ENCODE results near the gene GATAD2A. TPM values are rescaled to one million over a fixed set of nuclear protein-coding genes. Genes with fewer than 3 reads are reported as not detected.

GATAD2A gene
- total and polyA plus RNA-seq, 2 of the 13 experiments (the other 11 are each of a cell fraction or from before 2014, with no cell fraction given), result 16.8 to 28.6 TPM

DNA sequence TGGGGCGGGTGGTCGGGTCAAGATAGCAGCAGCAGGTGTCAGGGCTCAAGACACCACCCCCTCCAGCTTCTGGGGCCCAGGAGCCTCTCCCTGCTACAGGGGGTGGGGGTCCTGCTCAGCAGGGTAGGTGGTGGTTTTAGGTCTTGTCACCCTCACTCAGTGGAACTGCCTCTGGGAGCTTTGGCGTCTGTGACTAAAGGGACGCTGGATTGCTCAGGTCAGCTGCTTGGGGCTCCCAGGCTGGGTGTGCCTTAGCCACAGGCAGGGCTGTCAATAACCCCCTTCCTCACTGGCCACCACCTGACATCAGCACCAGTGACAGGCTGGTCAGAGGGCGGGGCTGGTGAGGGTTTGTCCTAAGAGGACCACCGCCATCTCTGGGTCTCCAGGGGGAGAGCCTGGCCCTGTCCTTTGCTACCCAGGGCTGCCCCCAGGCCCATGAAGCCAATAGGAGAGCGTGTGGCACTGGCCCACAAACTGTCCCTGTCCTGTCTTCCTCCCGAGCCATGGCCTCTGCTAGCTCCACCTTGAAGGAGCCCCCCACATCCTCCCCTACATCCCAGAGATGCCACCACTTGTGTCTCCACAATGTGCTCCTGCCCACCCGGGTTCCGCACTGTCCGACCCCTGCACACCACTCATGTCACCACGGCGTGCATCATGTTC, 48.4 kb upstream of the GATAD2A start:
- FAIRE-seq (no peak), ATAC-seq (no peak), DNase-seq (ENCODE audit: low spot score) (no peak)
- H4K20me1 ChIP-seq (ENCODE audit: insufficient read depth, low read length), result no peaks in the 10 kb centered on the region
- TF ChIP-seq AGO2 (optimal IDR thresholded peaks at IDR 0.05; ENCODE audit: low read depth, low read length), result peak; percentile 72
- TF ChIP-seq ISX (CRISPR knock-in tag; conservative IDR thresholded peaks at IDR 0.05), result no peak
- no peaks in the 10 kb centered on the region for H3K9me3 ChIP-seq (ENCODE audit: low read length)
- intact Hi-C loops (cut with micrococcal nuclease; ENCODE audit: unreplicated experiment) (no loop called here), in situ Hi-C loops (cut with HindIII; ENCODE audit: extremely low pct_ligation_motif_present, low pct_unique_long_range_greater_than_20kb) (no loop called here)
- H3K4me3 ChIP-seq (replicated peaks in 1 of 3; ENCODE audit: insufficient read depth in 1 of 3, low read depth in 2 of 3, low read length in 3 of 3), result no peak overlapping the region
- H3K36me3 ChIP-seq (replicated peaks in 1 of 2; ENCODE audit: control insufficient read depth in 1 of 2, insufficient read depth in 2 of 2, low read length in 2 of 2), result peaks cover 23 to 39% of the 10 kb centered on the region in 2 experiments; a peak in 4 of 5 replicates
- no peak overlapping the region for H2AFZ ChIP-seq (ENCODE audit: low read length)
- no peak overlapping the region for H3K4me2 ChIP-seq (ENCODE audit: low read depth, low read length)
- WGBS (ENCODE audit: low lambda C conversion rate), result 97% methylated on average over 5 of the region's 13 CpGs
- no peaks in the 10 kb centered on the region for H3K27me3 ChIP-seq (ENCODE audit: control insufficient read depth in 1 of 2, insufficient read depth in 2 of 2, low read length in 2 of 2)
- H3K27ac ChIP-seq (ENCODE audit: extremely low read length, insufficient read depth, low read length), result no peak overlapping the region
- peaks cover 13% of the 10 kb centered on the region; the same call in 1 of the 2 replicates for H3K4me1 ChIP-seq (ENCODE audit: insufficient read depth, low read length)
- ChIA-PET POLR2A (no interaction called here), CTCF (ENCODE audit: low intra/inter-chr PET ratio, low total read pairs) (no interaction called here)
- no peaks in the 10 kb centered on the region for H3K79me2 ChIP-seq (ENCODE audit: insufficient read depth, low read length)
- BruUV-seq (replicated peaks), result no TSS peak
- H3K9ac ChIP-seq (ENCODE audit: insufficient read depth, low read depth, low read length), result no peak overlapping the region

DNA sequence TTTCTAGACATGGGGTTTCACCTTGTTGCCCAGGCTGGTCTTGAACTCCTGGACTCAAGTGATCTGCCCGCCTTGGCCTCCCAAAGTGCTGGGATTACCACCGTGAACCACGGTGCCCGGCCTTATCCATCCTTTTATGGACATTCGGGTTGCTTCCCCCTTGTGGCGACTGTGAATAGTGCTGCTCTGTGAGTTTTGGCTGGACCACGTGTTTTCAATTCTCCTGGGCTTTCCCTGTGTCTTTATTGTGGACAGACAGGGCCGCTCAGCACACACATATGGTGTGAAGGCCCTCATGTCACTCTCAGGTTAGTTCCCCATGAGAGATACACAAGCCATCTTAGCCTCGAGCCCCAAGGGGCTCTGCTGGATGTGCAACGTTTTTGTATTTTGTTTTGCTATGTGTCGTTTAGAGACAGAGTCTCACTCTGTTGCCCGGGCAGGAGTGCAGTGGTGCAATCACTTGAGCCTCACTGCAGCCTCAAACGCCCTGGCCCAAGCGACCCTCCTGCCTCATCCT, 44.3 kb upstream of the GATAD2A start:
- Histone ChIP-seq H3K9me3 (ENCODE audit: low read length) (no peaks in the 10 kb centered on the region), H3K36me3 (replicated peaks in 1 of 2; ENCODE audit: control insufficient read depth in 1 of 2, insufficient read depth in 2 of 2, low read length in 2 of 2) (peaks cover 1 to 3% of the 10 kb centered on the region in 2 experiments; a peak in 2 of 5 replicates), H3K9ac (ENCODE audit: insufficient read depth, low read depth, low read length) (no peak overlapping the region; the same call in 1 of the 2 replicates), H2AFZ (ENCODE audit: low read length) (peak overlapping the region; percentile 77), H3K27me3 (ENCODE audit: control insufficient read depth in 1 of 2, insufficient read depth in 2 of 2, low read length in 2 of 2) (no peaks in the 10 kb centered on the region), H3K79me2 (ENCODE audit: insufficient read depth, low read length) (no peaks in the 10 kb centered on the region), H3K27ac (ENCODE audit: extremely low read length, insufficient read depth, low read length) (peak overlapping the region; percentile 21), H3K4me3 (replicated peaks in 1 of 3; ENCODE audit: insufficient read depth in 1 of 3, low read depth in 2 of 3, low read length in 3 of 3) (no peak overlapping the region), H3K4me1 (ENCODE audit: insufficient read depth, low read length) (peaks cover 29% of the 10 kb centered on the region), H3K4me2 (ENCODE audit: low read depth, low read length) (peak overlapping the region; percentile 71), H4K20me1 (ENCODE audit: insufficient read depth, low read length) (no peaks in the 10 kb centered on the region)
- ATAC-seq (peak; percentile 85), FAIRE-seq (peak; percentile 91), DNase-seq (ENCODE audit: low spot score) (peak; percentile 83)
- BruUV-seq (replicated peaks), result no TSS peak
- ChIA-PET CTCF (ENCODE audit: low intra/inter-chr PET ratio, low total read pairs) (interaction anchor here (1.1 to 1.4 kb wide), 2 partner anchors 129 to 215 kb away, joined by 4 to 8 read pairs; no protein-coding TSS in a partner anchor), POLR2A (interaction anchor here (0.9 to 1.3 kb wide), 2 partner anchors 24 to 45 kb away, joined by 3 read pairs; partner anchors contain the start of gene GATAD2A)
- in situ Hi-C loops (cut with HindIII; ENCODE audit: extremely low pct_ligation_motif_present, low pct_unique_long_range_greater_than_20kb) (no loop called here), intact Hi-C loops (cut with micrococcal nuclease; ENCODE audit: unreplicated experiment) (no loop called here)
- WGBS (ENCODE audit: low lambda C conversion rate), result 2% methylated on average over 14 of the region's 14 CpGs
- TF ChIP-seq, protein P1, sequence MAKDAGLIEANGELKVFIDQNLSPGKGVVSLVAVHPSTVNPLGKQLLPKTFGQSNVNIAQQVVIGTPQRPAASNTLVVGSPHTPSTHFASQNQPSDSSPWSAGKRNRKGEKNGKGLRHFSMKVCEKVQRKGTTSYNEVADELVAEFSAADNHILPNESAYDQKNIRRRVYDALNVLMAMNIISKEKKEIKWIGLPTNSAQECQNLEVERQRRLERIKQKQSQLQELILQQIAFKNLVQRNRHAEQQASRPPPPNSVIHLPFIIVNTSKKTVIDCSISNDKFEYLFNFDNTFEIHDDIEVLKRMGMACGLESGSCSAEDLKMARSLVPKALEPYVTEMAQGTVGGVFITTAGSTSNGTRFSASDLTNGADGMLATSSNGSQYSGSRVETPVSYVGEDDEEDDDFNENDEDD (CRISPR knock-in tag; IDR thresholded peaks at IDR 0.05; ENCODE audit: borderline replicate concordance), result peak; percentile 62; the same call in 1 of the 2 replicates
- TF ChIP-seq ZNF329 (CRISPR knock-in tag; IDR thresholded peaks at IDR 0.05; ENCODE audit: low read depth) (no peak), ZNF563 (CRISPR knock-in tag; IDR thresholded peaks at IDR 0.05) (no peak), HMG20A (CRISPR knock-in tag; IDR thresholded peaks at IDR 0.05; ENCODE audit: borderline replicate concordance) (no peak), DMAP1 (CRISPR knock-in tag; IDR thresholded peaks at IDR 0.05) (peak; percentile 47; the same call in 1 of the 2 replicates), ELF3 (CRISPR knock-in tag; IDR thresholded peaks at IDR 0.05) (no peak), ZNF883 (CRISPR knock-in tag; IDR thresholded peaks at IDR 0.05; ENCODE audit: not compliant biosample characterization) (no peak), U2AF2 (IDR thresholded peaks at IDR 0.05; ENCODE audit: low read depth, low read length) (no peak)
- TF ChIP-seq, protein P2, sequence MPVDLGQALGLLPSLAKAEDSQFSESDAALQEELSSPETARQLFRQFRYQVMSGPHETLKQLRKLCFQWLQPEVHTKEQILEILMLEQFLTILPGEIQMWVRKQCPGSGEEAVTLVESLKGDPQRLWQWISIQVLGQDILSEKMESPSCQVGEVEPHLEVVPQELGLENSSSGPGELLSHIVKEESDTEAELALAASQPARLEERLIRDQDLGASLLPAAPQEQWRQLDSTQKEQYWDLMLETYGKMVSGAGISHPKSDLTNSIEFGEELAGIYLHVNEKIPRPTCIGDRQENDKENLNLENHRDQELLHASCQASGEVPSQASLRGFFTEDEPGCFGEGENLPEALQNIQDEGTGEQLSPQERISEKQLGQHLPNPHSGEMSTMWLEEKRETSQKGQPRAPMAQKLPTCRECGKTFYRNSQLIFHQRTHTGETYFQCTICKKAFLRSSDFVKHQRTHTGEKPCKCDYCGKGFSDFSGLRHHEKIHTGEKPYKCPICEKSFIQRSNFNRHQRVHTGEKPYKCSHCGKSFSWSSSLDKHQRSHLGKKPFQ (CRISPR knock-in tag; IDR thresholded peaks at IDR 0.05; ENCODE audit: insufficient replicate concordance), result peak; percentile 64
- TF ChIP-seq, protein P3, sequence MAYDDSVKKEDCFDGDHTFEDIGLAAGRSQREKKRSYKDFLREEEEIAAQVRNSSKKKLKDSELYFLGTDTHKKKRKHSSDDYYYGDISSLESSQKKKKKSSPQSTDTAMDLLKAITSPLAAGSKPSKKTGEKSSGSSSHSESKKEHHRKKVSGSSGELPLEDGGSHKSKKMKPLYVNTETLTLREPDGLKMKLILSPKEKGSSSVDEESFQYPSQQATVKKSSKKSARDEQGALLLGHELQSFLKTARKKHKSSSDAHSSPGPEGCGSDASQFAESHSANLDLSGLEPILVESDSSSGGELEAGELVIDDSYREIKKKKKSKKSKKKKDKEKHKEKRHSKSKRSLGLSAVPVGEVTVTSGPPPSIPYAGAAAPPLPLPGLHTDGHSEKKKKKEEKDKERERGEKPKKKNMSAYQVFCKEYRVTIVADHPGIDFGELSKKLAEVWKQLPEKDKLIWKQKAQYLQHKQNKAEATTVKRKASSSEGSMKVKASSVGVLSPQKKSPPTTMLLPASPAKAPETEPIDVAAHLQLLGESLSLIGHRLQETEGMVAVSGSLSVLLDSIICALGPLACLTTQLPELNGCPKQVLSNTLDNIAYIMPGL (CRISPR knock-in tag; IDR thresholded peaks at IDR 0.05; ENCODE audit: borderline replicate concordance in 1 of 2, low read depth in 1 of 2), result peak; percentile 56 to 77; a peak in 3 of 4 replicates
